Activated T-helper 1 cell treated with anti-CD3 and anti-CD28 coated beads, Interleukin-12 subunit alpha, Interleukin-12 subunit beta, Interleukin-2, Interleukin-4 antibody, amounts not matched to agents 30 ng/mL and 10 ng/mL and 1 ng/mL, durations not matched to agents 14 hours and 24 hours and 36 hours (primary cell): ENCODE measurements around the gene NUP214. TPM values are rescaled to one million over a fixed set of nuclear protein-coding genes. Genes with fewer than 3 reads are reported as not detected.

Source experiments
- DNase-seq: peaks from one replicate; pipeline ENCODE4 v3.0.0; 2021; ENCODE audit warnings: low spot score
- H3K27ac Mint-ChIP-seq: one replicate; pipeline ENCODE4 v1.8.0; 2021; ENCODE audit warnings: mild to moderate bottlenecking, mixed read lengths
- H3K27me3 Mint-ChIP-seq: one replicate; pipeline ENCODE4 v1.8.0; 2022; ENCODE audit warnings: mild to moderate bottlenecking, moderate library complexity, mixed read lengths; ENCODE audit not compliant: insufficient read depth
- H3K36me3 Mint-ChIP-seq: one replicate; pipeline ENCODE4 v1.8.0; 2021; ENCODE audit warnings: low read depth, mixed read lengths
- H3K4me1 Mint-ChIP-seq: one replicate; pipeline ENCODE4 v1.8.0; 2021; ENCODE audit warnings: low read depth, mixed read lengths
- H3K4me3 Mint-ChIP-seq: one replicate; pipeline ENCODE4 v1.8.0; 2021; ENCODE audit warnings: mild to moderate bottlenecking, moderate library complexity, mixed read lengths
- H3K9me3 Mint-ChIP-seq: one replicate; pipeline ENCODE4 v1.8.0; 2021; ENCODE audit warnings: mixed read lengths
- intact Hi-C: fragments of 100-400 bp; cut with micrococcal nuclease; formaldehyde crosslinking; loops from one replicate; pipeline ENCODE4 v1.15.1; 2024
- total RNA-seq: library from RNA; stranded (reverse); gene quantifications from 2 replicates; pipeline ENCODE4 v1.2.3, GENCODE V29; 2022

Gene NUP214
- total RNA-seq: 77.7 and 80.7 TPM in 2 replicates

GRCh38 chr9:131125288-131126058, at the start of gene NUP214:
Gene NUP214, plus strand, starts transcription at chr9:131125586. Its CDS starts 119 bp downstream, at chr9:131125705.
- Mint-ChIP-seq H3K36me3 (peaks cover 23% of the 10 kb centered on the region), H3K27ac (peak within 1 kb of the TSS; percentile 91), H3K9me3 (no peaks in the 10 kb centered on the region), H3K27me3 (no peaks in the 10 kb centered on the region), H3K4me1 (peaks cover 30% of the 10 kb centered on the region), H3K4me3 (peak within 1 kb of the TSS; percentile 91)
- DNase-seq: peak; percentile 99
- intact Hi-C loops: loop anchor here (1.0 to 10.0 kb wide), 13 partner anchors 67 to 1279 kb away; partner anchors contain the start of genes FUBP3, MED27, POMT1 and RAPGEF1

GRCh38 chr9:131076347-131077195, 48.8 kb upstream of the NUP214 start:
- Mint-ChIP-seq H3K9me3 (no peaks in the 10 kb centered on the region), H3K4me1 (no peaks in the 10 kb centered on the region), H3K27ac (no peak overlapping the region), H3K27me3 (no peaks in the 10 kb centered on the region), H3K4me3 (no peak overlapping the region), H3K36me3 (no peaks in the 10 kb centered on the region)
- DNase-seq: no peak
- intact Hi-C loops: no loop called here

GRCh38 chr9:131078427-131079366, 46.7 kb upstream of the NUP214 start:
- no peak overlapping the region for H3K4me3 Mint-ChIP-seq
- no peak overlapping the region for H3K27ac Mint-ChIP-seq
- no peak for DNase-seq

DNA sequence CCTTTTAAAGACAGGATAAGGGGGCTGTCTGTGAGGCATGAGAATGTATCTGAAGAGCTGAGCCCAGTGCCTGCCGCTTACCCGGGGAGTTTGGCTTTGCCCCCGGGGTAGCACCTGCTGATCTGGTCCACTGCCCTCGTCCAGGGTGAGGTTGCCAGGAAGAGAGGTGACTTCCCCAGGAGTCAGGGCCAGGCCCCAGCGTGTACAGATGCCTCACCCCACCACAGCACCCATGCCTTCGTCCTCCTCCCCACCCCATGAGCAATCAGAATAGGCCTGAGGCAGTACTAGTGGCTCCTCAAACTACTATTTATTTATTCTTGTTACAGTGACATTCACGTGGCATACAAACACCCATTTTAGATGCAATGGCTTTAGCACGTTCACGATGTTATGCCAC, 44.8 kb upstream of the NUP214 start:
- H3K36me3 Mint-ChIP-seq: no peaks in the 10 kb centered on the region
- H3K4me1 Mint-ChIP-seq: no peaks in the 10 kb centered on the region
- no peaks in the 10 kb centered on the region for H3K9me3 Mint-ChIP-seq
- DNase-seq: no peak
- no peak overlapping the region for H3K4me3 Mint-ChIP-seq
- intact Hi-C loops: no loop called here
- no peak overlapping the region for H3K27ac Mint-ChIP-seq
- H3K27me3 Mint-ChIP-seq: peaks cover 1% of the 10 kb centered on the region

More at GRCh38 chr9:131078427-131079366, 46.7 kb upstream of the NUP214 start:
- H3K4me1 Mint-ChIP-seq: no peaks in the 10 kb centered on the region
- H3K27me3 Mint-ChIP-seq: peaks cover 1% of the 10 kb centered on the region
- no peaks in the 10 kb centered on the region for H3K36me3 Mint-ChIP-seq
- intact Hi-C loops: no loop called here
- no peaks in the 10 kb centered on the region for H3K9me3 Mint-ChIP-seq

DNA sequence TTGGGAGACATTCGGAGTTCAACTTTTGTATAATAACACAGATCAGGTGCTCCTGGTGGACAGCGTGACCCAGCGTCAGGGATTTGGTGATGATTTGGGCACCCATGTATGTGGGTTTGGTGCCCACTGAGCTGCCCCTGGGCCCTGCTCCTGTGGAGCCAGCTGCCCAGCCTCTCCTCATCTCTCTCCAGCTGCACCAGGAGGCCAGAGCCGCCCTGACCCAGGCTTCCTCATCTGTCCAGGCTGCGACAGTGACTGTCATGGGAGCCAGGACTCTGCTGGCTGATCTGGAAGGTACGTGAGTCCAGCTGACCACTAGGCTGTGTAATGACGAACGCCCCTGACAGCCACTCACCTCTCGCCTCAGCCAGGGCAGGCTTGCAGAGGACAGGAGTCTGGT, 43.5 kb upstream of the NUP214 start:
- intact Hi-C loops: no loop called here
- Mint-ChIP-seq H3K4me3 (no peak overlapping the region), H3K36me3 (no peaks in the 10 kb centered on the region), H3K9me3 (no peaks in the 10 kb centered on the region), H3K27ac (no peak overlapping the region), H3K4me1 (no peaks in the 10 kb centered on the region), H3K27me3 (peaks cover 1% of the 10 kb centered on the region)
- no peak for DNase-seq

DNA sequence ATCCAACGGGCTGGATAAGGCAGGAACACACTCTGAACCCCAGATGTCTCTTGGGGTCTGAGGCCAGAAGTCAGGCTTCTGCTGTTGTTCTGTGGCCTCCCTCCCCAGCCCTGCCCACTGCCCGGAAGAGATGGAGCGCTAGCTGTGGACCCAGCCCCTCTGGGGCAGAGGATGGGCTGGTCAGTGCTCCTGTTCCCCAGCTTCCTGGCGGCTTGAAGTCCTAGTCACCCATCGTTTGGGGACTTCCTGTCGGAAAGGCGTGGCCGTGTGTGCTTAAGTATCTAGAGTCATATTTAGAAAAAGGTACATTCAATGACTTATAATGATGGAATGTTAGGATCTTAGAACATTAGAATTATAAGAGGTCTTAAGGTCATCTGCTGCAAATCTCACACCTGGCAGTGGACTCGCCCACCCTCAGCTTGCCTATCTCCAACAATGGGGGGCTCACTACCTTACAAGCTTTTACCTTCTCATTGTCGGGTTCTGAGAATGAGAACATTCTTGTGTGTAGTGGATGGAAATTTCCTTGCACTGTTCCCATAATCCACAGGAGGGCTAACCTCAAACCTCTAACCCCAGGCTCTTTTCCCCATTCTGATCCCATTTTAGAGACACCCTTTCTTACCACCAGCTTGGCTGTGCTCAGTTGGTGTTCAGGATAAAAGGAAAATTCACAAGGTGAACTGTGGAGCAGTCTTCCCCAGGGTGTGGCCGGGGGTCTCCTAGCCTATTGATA, 42.4 kb upstream of the NUP214 start:
- no peaks in the 10 kb centered on the region for H3K4me1 Mint-ChIP-seq
- intact Hi-C loops: no loop called here

DNA sequence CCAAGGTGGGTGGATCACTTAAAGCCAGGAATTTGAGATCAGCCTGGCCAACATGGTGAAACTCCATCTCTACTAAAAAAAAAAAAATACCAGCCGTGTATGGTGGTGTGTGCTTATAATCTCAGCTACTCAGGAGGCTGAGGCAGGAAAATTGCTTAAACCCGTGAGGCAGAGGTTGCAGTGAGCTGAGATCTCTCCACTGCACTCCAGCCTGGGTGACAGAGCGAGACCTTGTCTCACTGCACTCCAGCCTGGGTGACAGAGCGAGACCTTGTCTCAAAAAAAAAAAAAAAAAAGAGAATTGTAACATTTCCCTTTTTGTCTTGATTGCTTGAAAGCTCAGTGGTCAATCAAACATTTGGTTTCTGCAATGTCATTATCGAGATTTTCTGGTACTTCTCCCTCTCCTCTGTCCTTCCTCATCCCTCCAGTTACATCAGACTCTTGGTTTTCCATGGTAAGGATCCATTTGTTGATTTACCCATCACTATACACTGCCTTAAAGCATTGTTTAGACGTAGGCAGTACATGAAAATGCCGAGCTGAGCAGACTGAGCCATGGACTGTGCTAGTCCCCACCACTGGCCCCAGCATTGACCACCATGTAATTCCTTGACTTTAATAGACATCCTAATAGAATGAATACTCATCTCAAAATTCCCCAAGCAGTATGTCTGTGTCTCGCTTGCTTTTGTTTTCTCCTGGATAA, 40.6 kb upstream of the NUP214 start:
- no peak overlapping the region for H3K27ac Mint-ChIP-seq
- H3K36me3 Mint-ChIP-seq: no peaks in the 10 kb centered on the region
- H3K4me1 Mint-ChIP-seq: no peaks in the 10 kb centered on the region
- no peak overlapping the region for H3K4me3 Mint-ChIP-seq
- DNase-seq: no peak
- intact Hi-C loops: no loop called here
- no peaks in the 10 kb centered on the region for H3K9me3 Mint-ChIP-seq
- H3K27me3 Mint-ChIP-seq: peaks cover 1% of the 10 kb centered on the region

More for the DNA sequence above, 42.4 kb upstream of the NUP214 start:
- Mint-ChIP-seq H3K36me3 (no peaks in the 10 kb centered on the region), H3K27ac (no peak overlapping the region), H3K9me3 (no peaks in the 10 kb centered on the region), H3K27me3 (peaks cover 1% of the 10 kb centered on the region), H3K4me3 (no peak overlapping the region)
- no peak for DNase-seq

DNA sequence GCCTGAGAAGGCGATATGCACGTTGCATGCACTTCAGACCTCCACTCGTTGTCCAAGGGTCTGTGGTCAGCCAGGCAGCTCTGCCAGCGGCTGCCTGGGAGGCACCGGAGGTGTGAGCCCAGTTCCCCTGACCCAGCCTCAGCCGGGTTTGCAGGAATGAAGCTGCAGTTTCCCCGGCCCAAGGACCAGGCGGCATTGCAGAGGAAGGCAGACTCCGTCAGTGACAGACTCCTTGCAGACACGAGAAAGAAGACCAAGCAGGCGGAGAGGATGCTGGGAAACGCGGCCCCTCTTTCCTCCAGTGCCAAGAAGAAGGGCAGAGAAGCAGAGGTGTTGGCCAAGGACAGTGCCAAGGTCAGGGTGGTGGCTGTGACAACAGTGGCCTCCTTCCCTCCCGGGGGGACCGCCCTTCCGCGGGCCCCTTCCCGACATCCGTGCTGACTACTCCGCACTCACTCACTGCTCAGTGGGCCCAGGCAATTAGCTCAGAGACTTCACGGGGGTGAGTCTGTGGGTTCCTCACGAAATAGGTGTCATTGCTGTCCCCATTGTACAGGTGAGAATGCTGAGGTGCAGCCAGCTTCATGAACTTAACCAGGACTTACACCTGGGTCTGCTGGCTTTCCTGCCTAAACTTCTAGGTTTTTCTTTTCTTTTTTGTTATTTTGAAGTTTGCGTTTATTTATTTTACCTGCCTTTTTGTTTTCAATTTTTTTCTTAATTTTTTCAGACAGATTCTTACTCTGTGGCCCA, 39.8 kb upstream of the NUP214 start:
- no peaks in the 10 kb centered on the region for H3K9me3 Mint-ChIP-seq
- intact Hi-C loops: no loop called here
- H3K4me1 Mint-ChIP-seq: no peaks in the 10 kb centered on the region
- no peak overlapping the region for H3K27ac Mint-ChIP-seq
- no peak for DNase-seq
- no peaks in the 10 kb centered on the region for H3K36me3 Mint-ChIP-seq
- H3K4me3 Mint-ChIP-seq: no peak overlapping the region
- H3K27me3 Mint-ChIP-seq: peaks cover 1% of the 10 kb centered on the region

DNA sequence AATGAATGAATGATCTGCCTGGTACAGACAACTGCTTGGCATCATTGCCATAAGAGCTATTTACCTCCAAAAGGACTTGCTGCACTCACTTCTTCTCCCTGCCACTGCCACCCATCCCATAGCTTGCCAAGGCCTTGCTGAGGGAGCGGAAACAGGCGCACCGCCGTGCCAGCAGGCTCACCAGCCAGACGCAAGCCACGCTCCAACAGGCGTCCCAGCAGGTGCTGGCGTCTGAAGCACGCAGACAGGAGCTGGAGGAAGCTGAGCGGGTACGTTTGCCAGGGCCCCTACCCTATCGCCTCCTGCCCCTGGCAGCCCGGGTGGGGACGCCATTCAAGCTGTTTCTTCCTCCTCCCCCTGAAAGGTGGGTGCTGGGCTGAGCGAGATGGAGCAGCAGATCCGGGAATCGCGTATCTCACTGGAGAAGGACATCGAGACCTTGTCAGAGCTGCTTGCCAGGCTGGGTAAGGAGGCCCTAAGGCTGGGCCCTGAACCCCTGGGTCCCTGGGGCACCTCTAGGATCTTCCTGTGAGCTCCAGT, 38.0 kb upstream of the NUP214 start:
- Mint-ChIP-seq H3K27me3 (no peaks in the 10 kb centered on the region), H3K36me3 (no peaks in the 10 kb centered on the region), H3K4me3 (no peak overlapping the region), H3K9me3 (no peaks in the 10 kb centered on the region), H3K4me1 (no peaks in the 10 kb centered on the region), H3K27ac (no peak overlapping the region)
- DNase-seq: no peak
- intact Hi-C loops: no loop called here

DNA sequence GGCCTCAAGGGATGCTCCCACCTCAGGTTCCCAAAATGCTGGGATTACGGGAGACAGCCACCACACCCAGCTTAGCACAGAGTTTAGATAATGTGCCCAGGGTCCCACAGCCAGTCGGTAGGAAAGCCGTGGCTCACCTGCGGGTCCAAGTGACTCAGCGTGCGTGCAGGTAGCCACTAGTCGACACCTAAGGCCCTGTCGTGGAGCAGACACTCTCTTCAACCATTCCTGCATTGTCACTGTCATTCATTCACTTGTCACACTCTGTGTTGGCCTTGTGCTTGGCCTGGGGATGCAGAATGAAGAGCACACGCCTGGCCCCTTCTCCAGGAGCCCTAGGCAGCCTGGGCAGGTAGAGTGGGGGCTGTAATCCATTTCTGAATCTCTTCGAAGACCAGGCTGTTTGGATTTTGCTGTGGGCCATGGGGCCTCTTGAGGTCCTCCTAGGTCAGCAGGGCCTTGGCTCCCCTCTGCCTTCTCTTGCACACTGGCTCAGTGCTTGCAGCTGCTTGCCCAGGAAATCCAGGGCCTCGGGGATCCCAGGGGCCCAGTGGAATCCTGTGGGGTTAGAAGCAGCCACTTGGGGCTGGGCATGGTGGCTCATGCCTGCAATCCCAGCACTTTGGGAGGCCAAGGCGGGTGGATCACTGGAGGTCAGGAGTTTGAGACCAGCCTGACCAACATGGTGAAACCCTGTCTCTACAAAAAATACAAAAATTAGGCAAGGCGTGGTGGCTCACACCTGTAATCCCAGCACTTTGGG, 35.2 kb upstream of the NUP214 start:
- no peak for DNase-seq
- Mint-ChIP-seq H3K27ac (no peak overlapping the region), H3K4me3 (no peak overlapping the region), H3K4me1 (no peaks in the 10 kb centered on the region), H3K36me3 (no peaks in the 10 kb centered on the region), H3K9me3 (no peaks in the 10 kb centered on the region), H3K27me3 (peaks cover 16% of the 10 kb centered on the region)
- intact Hi-C loops: no loop called here
